ENCODE results near the gene CDK5. TPM values are rescaled to one million over a fixed set of nuclear protein-coding genes. Genes with fewer than 3 reads are reported as not detected.

CDK5 gene
- total and polyA plus RNA-seq, 2 of the 13 experiments (the other 11 are each of a cell fraction or from before 2014, with no cell fraction given) = 16.4 to 21.3 TPM

- TF ChIP-seq CTCF (CRISPR knock-in tag; IDR thresholded peaks at IDR 0.05) = no peak
- TF ChIP-seq ZNF713 (CRISPR knock-in tag; IDR thresholded peaks at IDR 0.05) = 0 out of 2 replicates have a peak, but pooled peaks have one; percentile 23
- TF ChIP-seq ZKSCAN5 (CRISPR knock-in tag; IDR thresholded peaks at IDR 0.05) = no peak
- TF ChIP-seq KAT2B (IDR thresholded peaks at IDR 0.05; ENCODE audit: borderline replicate concordance, low read depth, low read length) = no peak
- TF ChIP-seq MLX (CRISPR knock-in tag; IDR thresholded peaks at IDR 0.05) = no peak
- peak; percentile 14; the same call in 1 of the 2 replicates for TF ChIP-seq RBFOX2 (IDR thresholded peaks at IDR 0.05; ENCODE audit: low read depth, low read length)
- no peak for TF ChIP-seq CREM (IDR thresholded peaks at IDR 0.05)
- TF ChIP-seq CREM (CRISPR knock-in tag; IDR thresholded peaks at IDR 0.05) = no peak
- no peak for TF ChIP-seq ZNF691 (CRISPR knock-in tag; IDR thresholded peaks at IDR 0.05; ENCODE audit: borderline replicate concordance, low read depth)
- no peak for TF ChIP-seq CEBPZ (IDR thresholded peaks at IDR 0.05; ENCODE audit: low read length)
- no peak for TF ChIP-seq NR3C1 (CRISPR knock-in tag; IDR thresholded peaks at IDR 0.05)
- no peak for TF ChIP-seq ZSCAN30 (CRISPR knock-in tag; IDR thresholded peaks at IDR 0.05)
- TF ChIP-seq REL (CRISPR knock-in tag; conservative IDR thresholded peaks at IDR 0.05) = no peak
- TF ChIP-seq ZMYM4 (CRISPR knock-in tag; IDR thresholded peaks at IDR 0.05) = no peak
- peak in 1 of 2 experiments; percentile 14; a peak in 1 of 4 replicates for TF ChIP-seq HMGXB4 (CRISPR knock-in tag; IDR thresholded peaks at IDR 0.05; ENCODE audit: borderline replicate concordance in 1 of 2, low read depth in 1 of 2)
- TF ChIP-seq HOXA5 (CRISPR knock-in tag; IDR thresholded peaks at IDR 0.05) = no peak
- TF ChIP-seq, protein P1, sequence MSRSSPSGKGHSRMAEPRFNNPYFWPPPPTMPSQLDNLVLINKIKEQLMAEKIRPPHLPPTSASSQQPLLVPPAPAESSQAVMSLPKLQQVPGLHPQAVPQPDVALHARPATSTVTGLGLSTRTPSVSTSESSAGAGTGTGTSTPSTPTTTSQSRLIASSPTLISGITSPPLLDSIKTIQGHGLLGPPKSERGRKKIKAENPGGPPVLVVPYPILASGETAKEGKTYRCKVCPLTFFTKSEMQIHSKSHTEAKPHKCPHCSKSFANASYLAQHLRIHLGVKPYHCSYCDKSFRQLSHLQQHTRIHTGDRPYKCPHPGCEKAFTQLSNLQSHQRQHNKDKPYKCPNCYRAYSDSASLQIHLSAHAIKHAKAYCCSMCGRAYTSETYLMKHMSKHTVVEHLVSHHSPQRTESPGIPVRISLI (CRISPR knock-in tag; IDR thresholded peaks at IDR 0.05; ENCODE audit: borderline replicate concordance) = no peak
- no peak for TF ChIP-seq ZNF558 (CRISPR knock-in tag; IDR thresholded peaks at IDR 0.05; ENCODE audit: borderline replicate concordance)
- TF ChIP-seq HDAC2 (CRISPR knock-in tag; IDR thresholded peaks at IDR 0.05) = no peak; the same call in 1 of the 2 replicates
- no peak for TF ChIP-seq ZFP82 (CRISPR knock-in tag; IDR thresholded peaks at IDR 0.05; ENCODE audit: borderline replicate concordance)
- 0 out of 2 replicates have a peak, but pooled peaks have one; percentile 34 for TF ChIP-seq ZNF788 (CRISPR knock-in tag; IDR thresholded peaks at IDR 0.05; ENCODE audit: borderline replicate concordance)
Measured at GRCh38 chr7:151057506-151057988, at the start of gene CDK5 (continued).

Measured in HepG2 (cell line).